A549 (cell line): Measurements from ENCODE around the gene ADAMTSL3.

ENCODE experiments used
- BCL3 ChIP-seq: fragments of >200 bp; sonication (Bioruptor Twin); formaldehyde crosslinking; IDR thresholded peaks from 3 replicates; pipeline ENCODE4 v1.6.1; 2016
- CTCF ChIP-seq: fragments of >200 bp; sonication (Bioruptor Twin); formaldehyde crosslinking; IDR thresholded peaks from 3 replicates; pipeline ENCODE4 v1.5.1; 2016
- EP300 ChIP-seq, 2 experiments: fragments of >200 bp; sonication (Bioruptor Twin); formaldehyde crosslinking; IDR thresholded peaks; 2 replicates in 1 of 2; 3 replicates in 1 of 2; pipeline ENCODE4 v1.6.1; 2016 to 2017
- MAX ChIP-seq: IDR thresholded peaks from 2 replicates; pipeline ENCODE4 v1.6.1; 2012
- MAZ ChIP-seq: fragments of 150-350 bp; IDR thresholded peaks from 2 replicates; pipeline ENCODE4 v1.6.1; 2014; ENCODE audit warnings: antibody characterized with exemption, low read depth, low read length, borderline replicate concordance
- MYC ChIP-seq: IDR thresholded peaks from 2 replicates; pipeline ENCODE4 v1.6.1; 2012; ENCODE audit warnings: mild to moderate bottlenecking, inconsistent platforms, low read length, improper control_type of control experiment, borderline replicate concordance
- POLR2A ChIP-seq: IDR thresholded peaks from 2 replicates; pipeline ENCODE4 v1.6.1; 2012; ENCODE audit warnings: mild to moderate bottlenecking, low read length
- REST ChIP-seq: fragments of 200-600 bp; sonication (generic); IDR thresholded peaks from 2 replicates; pipeline ENCODE4 v1.6.1; 2016; ENCODE audit warnings: antibody characterized with exemption, mild to moderate bottlenecking, moderate library complexity
- SREBF2 ChIP-seq: fragments of 450-650 bp; IDR thresholded peaks from 2 replicates; pipeline ENCODE4 v1.6.1; 2014; ENCODE audit warnings: mild to moderate bottlenecking, moderate library complexity
- TP53 ChIP-seq: fragments of 250-450 bp; sonication (Bioruptor Pico); IDR thresholded peaks from 2 replicates; pipeline ENCODE4 v1.5.0; 2021; ENCODE audit warnings: mild to moderate bottlenecking, moderate library complexity
- ZC3H11A ChIP-seq: fragments of 450-650 bp; IDR thresholded peaks from 2 replicates; pipeline ENCODE4 v1.6.1; 2014; ENCODE audit warnings: antibody characterized with exemption, mild to moderate bottlenecking

GRCh38 chr15:84082739-84083138 lies 428.8 kb downstream of the ADAMTSL3 start:
- no peak for TF ChIP-seq CTCF
- no peak for TF ChIP-seq POLR2A
- no peak for TF ChIP-seq REST
- TF ChIP-seq MAZ = no peak
- no peak for TF ChIP-seq EP300 (IDR thresholded peaks at IDR 0.05)
- no peak for TF ChIP-seq BCL3
- TF ChIP-seq MYC = no peak
- no peak for TF ChIP-seq TP53
- no peak for TF ChIP-seq ZC3H11A
- TF ChIP-seq SREBF2 = no peak
- TF ChIP-seq MAX = no peak
